GM18507 (cell line): ENCODE data around the gene HSD17B12.

Experiments used
- DNase-seq: peaks from one replicate; pipeline ENCODE4 v3.0.0; 2011; ENCODE audit warnings: low read depth; ENCODE audit not compliant: insufficient read length; ENCODE audit errors: extremely low spot score
- FAIRE-seq: peaks from 2 replicates; lab custom pipeline; 2011; peaks lifted over from hg19 to GRCh38; lab: Jason Lieb, UNC

Gene HSD17B12

DNA sequence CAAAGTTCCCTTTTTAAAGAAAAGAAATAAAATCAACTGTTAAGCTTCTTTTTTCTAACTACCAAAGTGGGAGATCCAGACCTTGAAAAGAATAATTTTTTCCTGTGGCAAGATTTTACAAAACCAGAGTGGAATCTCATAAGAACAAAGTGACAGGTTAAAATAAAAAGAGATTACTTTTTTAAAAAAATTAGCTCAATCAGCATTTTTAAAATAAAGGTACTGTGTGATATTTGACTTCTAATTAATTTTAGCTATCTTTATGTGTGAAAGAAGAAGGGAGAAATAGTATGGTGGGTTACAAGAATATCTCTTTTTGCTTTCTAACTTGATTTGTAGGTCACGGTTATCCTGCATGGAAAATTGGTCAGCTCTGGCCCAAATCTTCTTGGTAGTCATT is 107.3 kb downstream of the HSD17B12 start:
- FAIRE-seq, result no peak
- no peak for DNase-seq

GRCh38 chr11:43788421-43788820 is 107.9 kb downstream of the HSD17B12 start:
- DNase-seq (no peak), FAIRE-seq (no peak)

- FAIRE-seq (no peak), DNase-seq (no peak)
These were observed 109.3 kb downstream of the HSD17B12 start for GRCh38 chr11:43789700-43790443.

GRCh38 chr11:43790444-43790794 is 109.9 kb downstream of the HSD17B12 start:
- DNase-seq, result no peak
- no peak for FAIRE-seq

GRCh38 chr11:43797337-43797736 is 116.8 kb downstream of the HSD17B12 start:
- no peak for DNase-seq
- FAIRE-seq, result no peak

GRCh38 chr11:43797866-43798265 is 117.3 kb downstream of the HSD17B12 start:
- no peak for FAIRE-seq
- DNase-seq, result no peak

- no peak for FAIRE-seq
These were observed 122.0 kb downstream of the HSD17B12 start for GRCh38 chr11:43802509-43802908.

GRCh38 chr11:43803766-43804165 is 123.2 kb downstream of the HSD17B12 start:
- FAIRE-seq, result no peak
- DNase-seq, result no peak

More at GRCh38 chr11:43802509-43802908, 122.0 kb downstream of the HSD17B12 start:
- no peak for DNase-seq

- no peak for FAIRE-seq
- DNase-seq, result no peak
These were observed 126.4 kb downstream of the HSD17B12 start for GRCh38 chr11:43806976-43807375.

- DNase-seq, result no peak
These were observed 130.5 kb downstream of the HSD17B12 start for GRCh38 chr11:43810929-43811596.

GRCh38 chr11:43812471-43812870 is 131.9 kb downstream of the HSD17B12 start:
- DNase-seq, result no peak
- FAIRE-seq, result no peak

More at GRCh38 chr11:43810929-43811596, 130.5 kb downstream of the HSD17B12 start:
- FAIRE-seq, result no peak

DNA sequence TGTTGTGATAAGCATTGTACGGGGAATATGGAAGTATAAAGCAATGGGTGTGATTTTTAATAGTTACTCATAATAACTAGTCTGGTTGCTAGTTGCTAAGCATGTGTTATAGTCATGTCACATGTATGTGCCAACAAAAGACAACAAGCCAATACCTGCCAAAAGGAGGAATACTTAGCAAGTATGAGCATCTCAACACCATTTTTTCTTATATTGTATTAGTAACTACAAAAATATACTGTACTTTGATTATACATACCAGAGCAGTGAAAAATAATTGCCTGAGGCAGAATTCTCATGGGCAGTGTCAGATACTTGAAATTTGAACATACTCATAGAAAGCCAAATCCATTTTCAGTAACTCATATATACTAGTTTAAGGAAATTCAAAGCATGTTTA is 137.7 kb downstream of the HSD17B12 start:
- FAIRE-seq (no peak), DNase-seq (no peak)

- DNase-seq (no peak), FAIRE-seq (no peak)
These were observed 139.4 kb downstream of the HSD17B12 start for GRCh38 chr11:43819926-43820325.

- no peak for FAIRE-seq
- DNase-seq, result no peak
These were observed 142.8 kb downstream of the HSD17B12 start for GRCh38 chr11:43823316-43823715.

- FAIRE-seq, result no peak
- DNase-seq, result no peak
These were observed 143.3 kb downstream of the HSD17B12 start for GRCh38 chr11:43823851-43824250.

DNA sequence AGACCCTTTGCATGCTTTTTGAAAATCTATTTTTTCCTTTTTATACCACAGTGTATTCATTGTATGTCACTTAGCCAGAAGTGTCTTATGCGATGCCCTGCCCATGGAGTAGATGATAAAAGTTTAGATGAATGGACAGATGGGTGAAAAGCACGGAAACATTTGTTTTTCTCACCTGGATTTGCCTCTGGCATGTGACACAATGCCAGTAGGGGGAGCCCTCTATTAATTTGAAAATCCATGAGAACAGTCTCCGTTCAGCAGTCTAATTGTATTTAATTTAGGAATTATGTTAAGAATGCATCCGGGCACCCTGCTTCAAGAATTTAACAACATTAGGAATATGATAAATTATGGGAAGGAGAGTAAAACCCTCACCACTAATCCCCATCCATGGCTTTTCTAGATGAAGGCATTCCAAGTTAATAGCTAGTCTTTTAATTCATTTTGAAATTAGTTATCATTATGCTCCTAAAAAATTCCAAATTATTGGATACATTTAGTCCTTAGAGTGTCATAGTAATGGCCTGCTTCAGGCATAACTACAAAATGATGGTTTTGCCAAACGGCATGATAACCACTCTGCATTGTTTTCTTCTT is 144.8 kb downstream of the HSD17B12 start:
- DNase-seq (no peak), FAIRE-seq (no peak)

DNA sequence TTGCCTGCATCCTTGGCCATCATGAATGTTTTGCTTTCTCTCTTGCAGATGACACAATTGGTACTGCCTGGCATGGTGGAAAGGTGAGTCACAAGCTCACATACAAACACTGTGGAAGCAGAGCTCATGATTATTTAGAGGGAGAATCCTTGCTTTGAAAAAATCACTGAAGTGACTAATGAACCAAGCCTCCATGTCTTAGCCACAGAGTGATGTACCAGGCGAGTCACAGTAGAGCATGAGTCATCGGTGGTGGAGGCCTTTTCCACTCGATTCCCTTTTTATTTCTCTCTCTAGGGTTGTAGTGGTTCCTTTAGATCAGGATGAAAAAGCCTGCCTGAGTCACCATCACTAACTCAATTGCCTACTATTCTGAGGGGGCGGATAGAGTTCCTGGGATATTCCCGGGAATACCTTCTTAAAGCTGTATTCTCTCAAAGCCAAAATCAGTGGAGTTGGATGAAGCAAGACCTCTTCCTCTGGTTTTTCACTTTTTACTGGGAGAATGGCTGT is 150.4 kb downstream of the HSD17B12 start:
- FAIRE-seq, result no peak
- DNase-seq, result no peak

GRCh38 chr11:43832536-43832935 is 152.0 kb downstream of the HSD17B12 start:
- FAIRE-seq, result no peak
- no peak for DNase-seq

DNA sequence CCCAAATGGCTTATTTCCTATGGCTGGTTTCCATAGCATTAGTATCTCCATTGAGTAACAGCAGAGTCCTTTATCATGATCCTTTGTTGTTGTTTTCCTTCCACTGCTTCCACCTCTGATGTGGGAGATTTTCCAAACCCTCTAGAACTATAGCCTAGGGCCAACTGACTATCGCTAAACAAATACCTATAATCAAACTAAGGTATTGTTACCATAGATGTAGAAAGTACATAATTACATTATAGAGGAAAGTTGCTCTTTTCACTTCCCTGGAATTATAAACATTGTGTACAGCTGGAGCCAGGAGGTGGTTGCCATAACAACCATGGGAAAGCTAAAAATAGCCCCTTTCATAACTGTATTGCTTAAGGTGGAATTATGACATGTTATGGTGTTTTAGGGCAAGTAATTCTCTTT is 153.1 kb downstream of the HSD17B12 start:
- DNase-seq, result no peak
- no peak for FAIRE-seq

- FAIRE-seq (no peak), DNase-seq (no peak)
These were observed 153.7 kb downstream of the HSD17B12 start for GRCh38 chr11:43834286-43834685.

DNA sequence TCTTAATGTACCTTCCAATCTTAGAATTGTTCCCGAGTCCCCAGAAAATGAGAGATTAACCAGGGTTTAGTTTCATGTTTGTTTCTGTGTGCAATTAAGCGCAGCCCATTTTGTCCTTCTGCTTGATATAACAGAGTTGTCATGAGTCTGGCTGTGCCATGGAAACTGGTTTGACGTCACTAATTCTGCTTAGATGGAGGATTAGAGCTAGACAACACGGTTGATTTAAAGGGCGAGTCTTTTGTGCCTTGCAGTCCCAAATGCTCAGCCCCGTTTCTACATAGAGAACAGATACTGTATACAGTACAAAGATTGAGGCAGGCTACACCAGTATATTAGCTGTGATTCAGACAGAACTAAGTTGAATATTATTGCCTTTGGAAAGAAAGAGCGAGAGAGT is 154.6 kb downstream of the HSD17B12 start:
- FAIRE-seq (no peak), DNase-seq (no peak)
